DMS79 treated with DMSO at 0.1 percent for 48 hours (cell line): ENCODE measurements around the gene ODC1.

Experiments
- DNase-seq: peaks from one replicate; lab custom pipeline; 2025; lab: John Stamatoyannopoulos, UW

Gene ODC1

DNA sequence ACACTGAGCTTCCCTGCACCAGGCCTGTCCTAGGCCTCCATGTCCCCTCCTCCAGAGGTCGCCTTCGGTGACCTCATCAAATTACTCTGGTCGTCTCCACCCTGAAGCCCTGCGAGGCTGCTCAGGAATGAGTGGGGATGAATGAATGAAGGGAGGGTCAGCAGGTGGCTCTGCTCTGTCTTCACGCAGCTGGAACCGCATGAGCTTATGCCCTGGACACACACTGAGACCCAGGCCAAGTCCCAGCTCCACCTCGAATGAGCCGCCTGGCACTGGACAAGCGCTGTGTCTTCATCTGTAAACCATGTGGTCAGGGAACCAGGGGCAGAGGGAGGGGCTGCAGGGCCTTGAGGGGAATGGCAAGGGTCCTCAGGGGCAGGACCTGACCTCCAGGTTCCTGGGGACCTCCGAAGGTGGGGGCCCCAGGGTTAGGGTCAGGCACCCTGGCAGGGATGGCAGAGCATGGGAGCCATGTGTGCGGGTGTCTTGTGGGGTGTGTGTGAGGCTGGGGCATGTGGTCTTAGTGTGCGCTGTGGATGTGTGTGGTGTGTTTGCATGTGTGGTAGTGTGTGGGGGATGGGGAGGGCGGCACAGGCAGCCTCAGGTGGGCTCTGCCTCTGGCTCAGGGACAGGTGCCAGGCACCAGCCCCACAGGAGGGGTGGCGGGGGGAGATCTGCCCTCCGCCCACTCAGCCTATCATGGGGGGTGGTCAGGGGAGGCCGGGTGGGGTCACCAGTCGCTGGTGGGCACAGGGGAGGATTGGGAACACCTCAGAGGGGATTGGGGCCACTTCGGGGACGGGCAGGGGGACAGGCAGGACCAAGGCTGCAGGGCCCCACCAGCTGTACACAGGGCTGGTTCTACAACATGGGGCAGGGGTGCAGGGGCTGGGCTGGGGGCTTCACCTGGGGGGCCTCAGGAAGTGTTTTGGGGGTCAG is 13.9 kb downstream of the ODC1 start:
- DNase-seq: no peak

DNA sequence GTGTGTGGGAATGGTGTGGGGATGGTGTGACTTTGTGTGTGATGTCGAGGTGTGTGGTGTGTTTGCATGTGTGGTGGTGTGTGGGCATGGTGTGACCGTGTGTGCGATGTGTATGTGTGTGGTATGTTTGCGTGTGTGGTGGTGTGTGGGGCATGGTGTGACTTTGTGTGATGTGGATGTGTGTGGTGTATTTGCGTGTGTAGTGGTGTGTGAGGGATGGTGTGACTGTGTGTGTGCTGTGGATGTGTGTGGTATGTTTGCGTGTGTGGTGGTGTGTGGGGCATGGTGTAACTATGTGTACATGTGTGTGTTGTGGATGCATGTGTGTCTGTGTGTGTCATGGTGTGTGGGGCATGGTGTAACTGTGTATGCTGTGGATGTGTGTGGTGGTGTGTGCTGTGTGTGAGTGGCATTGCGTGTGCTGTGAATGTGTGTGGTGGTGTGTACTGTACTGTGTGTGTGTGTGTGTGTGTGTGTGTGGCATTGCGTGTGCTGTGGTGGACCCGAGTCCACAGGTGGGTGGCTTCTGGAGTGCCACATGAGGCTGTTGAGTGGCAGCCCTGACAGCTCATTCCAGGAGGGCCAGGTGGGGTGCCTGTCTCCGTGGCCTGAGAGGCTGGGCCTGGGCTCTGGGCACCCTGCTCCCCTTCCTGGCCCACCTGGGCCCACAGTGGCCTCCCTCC is 14.7 kb downstream of the ODC1 start:
- DNase-seq: no peak

DNA sequence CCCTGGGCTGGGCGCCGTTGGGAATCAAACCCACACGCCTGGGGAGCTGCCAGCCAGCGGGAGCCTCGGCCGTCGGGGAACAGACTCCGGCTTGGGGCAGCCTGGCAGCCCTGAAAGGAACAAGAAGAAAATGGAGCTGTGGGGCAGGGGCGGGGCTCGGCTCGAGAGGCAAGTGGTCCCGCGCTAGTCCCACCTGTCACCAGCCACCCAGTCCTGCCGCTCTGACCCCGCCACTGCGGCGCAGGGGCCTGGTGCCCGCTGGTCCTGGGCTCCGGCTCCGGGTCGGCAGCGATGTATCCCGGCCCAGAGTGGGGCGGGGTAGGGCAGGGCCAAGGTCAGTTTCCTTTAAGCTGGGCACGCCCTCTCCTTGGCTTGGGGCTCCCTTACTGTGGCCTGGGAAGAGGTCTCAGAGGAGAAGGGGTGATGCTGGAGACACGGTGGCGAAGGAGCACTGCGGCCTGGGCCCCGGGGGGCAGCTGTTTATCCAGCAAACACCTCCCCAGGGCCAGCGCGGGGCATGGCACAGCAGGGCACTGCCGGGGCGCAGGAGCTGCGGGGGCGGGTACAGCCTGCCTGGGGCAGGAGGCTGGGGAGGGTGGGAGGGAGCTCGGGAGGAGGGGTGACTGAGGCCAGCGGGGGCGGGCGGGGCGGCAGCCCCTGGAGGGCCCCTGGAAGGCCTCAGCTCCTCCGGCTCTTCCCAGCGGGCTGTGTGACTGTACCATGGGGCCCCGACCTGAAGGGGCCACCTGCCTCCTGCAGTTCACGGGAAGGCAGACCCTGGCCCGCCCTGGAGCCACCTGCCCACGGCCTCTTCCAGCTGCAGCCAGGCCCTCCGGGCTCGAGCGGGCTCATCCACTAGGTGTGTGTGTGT is 15.6 kb downstream of the ODC1 start:
- DNase-seq: no peak

DNA sequence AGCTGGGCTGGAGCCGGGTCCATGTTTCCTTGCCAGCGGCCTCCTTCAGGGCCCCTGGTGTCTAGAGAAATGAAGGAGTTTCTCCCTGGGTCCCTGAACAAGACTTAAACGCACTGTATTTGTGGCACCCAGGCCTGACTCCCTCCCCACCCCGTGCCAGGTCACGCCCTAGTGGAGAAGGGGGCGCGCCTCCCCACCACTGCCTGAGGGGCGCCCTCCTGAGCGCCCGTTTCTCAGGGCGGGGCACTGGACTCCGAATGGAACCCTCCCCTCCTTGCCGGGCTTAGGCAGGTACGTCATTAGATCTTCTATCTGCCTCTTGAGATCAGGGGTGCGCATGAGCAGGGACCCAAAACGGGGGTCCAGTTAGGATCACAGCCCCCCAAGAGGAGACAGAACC is 16.3 kb downstream of the ODC1 start:
- no peak for DNase-seq

DNA sequence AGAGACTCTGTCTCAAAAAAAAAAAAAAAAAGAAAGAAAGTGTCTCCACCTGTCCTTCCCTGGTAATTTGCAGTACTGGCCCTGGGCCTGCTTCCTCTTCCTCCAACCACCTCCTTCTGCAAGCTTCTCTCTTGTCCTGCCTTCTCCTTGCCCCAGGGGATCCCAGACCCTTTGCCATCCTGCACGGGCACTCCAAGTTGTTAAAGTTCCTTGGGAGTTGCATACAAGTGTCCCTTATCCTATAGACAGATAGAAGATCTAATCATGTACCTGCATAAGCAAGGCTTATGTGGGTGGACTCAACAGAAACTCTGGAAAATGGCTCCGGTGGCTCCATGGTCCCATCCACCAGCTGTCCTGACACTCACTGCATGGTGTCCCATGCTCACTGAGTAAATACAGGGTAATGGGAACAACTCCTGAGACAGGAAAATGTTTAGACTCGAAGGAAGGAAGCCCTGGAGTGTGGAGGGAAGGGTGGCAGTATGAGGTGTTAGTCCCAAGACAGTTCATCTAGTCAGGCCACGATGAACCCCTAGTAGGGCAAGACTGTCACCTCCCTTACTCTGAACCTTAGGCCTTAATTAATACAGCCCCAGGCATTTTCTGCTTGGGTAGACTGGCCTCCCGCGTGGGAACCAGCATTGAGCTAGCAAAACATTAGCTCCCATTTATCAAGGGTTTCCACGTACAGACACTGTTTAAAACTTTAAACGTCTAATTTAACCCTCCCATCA is 17.1 kb downstream of the ODC1 start:
- no peak for DNase-seq

DNA sequence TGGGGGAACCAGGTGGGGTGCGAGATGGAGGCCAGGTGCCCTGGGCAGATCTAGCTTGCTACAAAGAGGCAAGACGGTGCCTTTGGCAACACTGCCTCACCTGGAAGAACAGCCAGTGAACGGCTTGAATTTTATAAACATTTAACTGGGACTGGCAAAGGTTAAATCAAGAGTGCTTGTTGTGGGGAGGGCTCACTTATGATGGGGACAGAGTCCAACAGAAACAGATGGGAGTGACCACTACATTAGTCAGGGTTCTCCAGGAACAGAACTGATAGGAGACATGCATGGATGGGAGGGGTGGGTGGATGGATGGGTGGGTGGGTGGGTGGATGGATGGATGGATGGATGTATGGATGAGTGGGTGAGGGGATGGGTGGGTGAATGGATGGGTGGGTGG is 19.2 kb downstream of the ODC1 start:
- no peak for DNase-seq

DNA sequence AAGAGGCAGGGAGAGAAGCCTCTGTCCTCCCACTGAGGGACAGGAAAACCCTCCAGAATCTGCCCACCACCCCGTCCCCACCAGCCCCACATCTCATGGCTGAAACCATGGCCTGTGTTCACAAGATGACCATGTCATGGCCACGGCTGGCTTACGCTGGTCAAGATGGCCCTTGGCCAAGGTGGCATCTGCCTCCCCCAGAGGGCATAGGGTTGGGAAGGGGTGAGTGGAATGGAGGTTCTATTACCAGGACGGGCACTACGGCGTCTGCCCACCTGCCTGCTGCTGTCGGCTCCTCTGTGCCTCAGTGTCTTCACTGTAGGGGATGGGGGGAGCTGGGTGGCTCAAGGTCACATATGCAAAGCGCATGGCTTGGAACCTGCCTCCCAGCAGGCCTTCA is 19.8 kb downstream of the ODC1 start:
- DNase-seq: no peak

DNA sequence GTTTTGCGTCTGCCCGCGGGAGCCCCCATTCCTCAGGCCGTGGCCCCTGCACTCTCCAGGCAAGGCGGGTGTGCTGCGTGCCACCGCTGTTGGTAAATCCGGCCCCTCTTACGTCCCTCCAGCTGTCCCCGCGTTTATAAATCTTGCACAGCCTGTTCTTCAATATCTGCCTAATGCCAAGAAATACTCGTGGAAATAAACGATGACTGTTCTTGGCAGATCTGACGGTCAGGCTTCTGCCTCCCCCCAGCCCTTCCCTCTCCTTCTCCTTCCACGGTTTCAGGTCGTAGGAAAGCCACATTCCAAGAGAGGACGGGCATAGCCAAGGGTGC is 20.5 kb downstream of the ODC1 start:
- DNase-seq: no peak

DNA sequence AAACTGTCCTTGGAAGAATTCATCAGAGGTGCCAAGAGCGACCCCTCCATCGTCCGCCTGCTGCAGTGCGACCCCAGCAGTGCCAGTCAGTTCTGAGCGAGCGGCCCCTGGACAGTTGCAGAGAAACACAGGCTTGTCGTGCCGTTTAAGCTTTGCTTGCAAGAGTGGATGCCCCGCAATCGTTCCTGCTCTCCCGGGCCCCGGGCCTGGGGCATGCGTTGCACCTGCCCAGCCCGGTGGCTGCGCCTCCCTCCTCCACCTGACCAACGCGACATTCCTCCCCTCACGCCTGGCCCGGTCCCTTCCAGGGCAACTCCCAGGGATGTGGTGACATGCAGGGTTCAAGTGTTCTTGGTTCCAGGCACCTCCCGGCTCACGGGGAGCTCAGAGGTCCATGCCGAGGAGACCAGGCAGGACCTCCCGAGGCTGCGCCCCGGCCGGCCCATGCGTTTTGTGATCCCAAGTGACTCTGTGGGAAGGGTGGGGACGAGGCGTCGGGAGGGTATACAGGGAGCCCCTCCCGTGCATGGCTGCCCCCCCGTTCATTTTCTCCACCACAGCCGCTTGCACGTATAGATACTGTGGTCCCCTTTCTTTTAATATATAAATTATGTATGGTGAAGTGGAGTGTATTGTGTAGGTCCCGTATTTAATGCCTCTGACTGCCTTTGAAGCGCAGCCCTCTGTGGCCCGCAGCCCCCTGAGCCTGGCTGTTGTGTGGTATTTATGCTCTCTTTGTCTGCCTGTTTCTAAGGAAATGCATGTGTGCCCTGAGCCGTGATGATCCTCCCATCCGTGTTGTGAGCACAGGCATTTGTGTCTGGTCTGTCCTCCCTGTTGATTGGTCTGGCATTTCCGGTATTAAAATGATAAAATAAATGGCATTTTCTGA is 21.2 kb downstream of the ODC1 start:
- no peak for DNase-seq

DNA sequence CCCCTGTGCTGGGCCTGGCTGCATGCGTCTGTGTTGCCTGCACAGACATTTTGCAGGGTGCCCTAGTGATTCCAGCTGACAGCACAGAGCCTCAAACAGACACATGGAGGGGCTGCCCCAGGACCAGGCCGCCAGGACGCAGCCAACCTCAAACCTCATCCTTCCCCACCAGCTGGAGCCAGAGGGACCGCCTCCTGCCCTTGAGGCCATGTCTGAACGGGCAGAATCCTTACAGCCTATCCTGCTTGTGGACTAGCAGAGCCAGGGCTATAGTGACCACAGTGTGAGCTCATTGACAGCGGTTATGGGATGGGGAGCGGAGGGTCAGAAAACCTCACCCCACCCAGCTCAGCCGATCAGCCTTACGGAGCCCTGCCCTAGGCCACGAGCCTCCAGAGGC is 22.4 kb downstream of the ODC1 start:
- no peak for DNase-seq

DNA sequence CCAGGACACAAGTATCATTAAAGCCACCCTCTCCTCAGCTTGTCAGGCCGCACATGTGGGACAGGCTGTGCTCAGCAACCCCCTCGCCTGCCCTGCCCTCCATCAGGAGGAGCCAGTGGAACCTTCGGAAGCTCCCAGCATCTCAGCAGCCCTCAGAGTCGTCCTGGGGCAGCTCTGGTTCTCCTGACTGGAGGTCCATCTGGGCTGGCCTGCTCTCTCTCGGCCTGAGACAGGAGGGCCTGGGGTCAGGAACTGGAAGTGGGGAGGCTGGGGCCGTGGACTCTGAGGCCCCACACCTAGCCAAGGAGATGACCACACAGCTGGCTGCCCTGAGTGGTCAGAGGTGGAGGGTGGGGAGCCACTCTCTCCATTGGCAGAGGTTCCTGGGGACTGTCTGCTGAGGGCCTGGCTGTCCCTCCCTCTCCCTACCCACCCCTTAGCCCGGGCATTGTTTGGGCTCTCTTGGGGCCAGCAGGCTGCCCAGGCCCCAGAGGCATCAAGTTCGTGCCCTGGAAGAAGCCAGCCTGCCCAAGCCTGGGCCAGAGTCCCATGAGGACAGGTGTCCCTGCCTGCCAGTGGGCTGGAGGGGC is 23.1 kb downstream of the ODC1 start:
- no peak for DNase-seq

DNA sequence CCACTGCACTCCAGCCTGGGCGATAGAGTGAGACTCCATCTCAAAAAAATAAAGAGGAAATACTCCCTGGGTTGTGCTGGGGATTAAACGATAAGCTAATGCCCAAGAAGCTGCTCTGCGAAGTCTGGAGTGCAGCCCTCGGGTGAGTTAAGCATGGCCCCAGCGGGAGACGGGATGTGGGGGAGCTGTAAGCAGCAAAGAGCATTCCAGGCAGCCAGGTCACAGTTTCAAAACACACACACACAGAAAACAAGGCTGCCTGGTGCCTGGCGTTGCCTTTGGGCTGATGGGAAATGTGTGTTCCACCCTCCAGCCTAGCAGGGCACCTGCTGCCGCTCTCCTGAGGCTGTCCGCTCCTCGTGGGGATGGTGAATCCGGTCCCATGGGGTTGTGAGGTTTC is 24.1 kb downstream of the ODC1 start:
- DNase-seq: no peak

DNA sequence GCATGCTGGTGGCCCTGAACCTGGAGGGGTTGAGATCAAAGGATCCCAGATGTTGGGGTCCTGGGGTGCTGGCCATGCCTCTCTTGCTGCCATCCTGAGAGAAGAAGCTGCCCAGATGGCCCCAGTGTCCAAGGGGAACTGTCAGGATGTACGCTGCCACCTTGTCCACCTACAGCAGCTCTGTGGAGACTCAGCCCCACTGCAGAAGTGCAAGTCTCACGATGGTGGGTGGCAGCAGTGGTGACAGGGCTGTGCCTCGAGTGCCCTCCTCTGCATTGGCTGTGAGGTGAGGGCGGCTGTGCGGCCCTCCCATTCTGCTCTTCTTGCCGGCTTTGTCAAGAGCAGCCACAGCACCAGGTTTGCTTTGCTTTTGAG is 24.7 kb downstream of the ODC1 start:
- DNase-seq: no peak

DNA sequence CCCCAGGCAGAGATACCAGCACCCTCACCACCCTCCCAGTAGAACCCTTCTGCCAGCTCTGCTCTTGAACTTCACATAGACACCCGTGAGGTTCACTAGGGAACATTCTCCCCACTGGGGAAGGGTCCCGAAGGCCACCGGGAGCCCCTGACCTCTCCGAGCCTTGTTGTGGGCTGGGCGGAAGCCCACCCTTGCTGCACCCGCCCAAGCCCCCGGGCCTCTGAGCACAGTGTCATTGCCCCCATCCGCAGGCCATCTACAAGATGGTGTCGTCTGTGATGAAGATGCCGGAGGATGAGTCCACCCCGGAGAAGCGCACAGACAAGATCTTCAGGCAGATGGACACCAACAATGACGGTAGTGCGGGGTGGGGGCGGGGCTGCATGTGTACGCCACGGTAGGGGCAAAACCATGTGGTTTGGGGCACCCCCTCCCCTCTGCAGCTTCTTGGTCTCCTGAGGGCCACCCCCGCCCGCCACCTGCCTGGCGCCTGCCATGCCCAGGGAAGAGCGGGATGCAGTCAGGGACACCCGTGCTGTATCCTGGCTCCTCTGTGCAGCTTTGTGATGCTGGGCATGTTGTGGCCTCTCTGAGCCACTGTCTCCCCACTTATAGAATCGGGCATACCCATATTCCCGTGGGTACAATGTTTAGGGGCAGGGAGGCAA is 25.3 kb downstream of the ODC1 start:
- DNase-seq: no peak

DNA sequence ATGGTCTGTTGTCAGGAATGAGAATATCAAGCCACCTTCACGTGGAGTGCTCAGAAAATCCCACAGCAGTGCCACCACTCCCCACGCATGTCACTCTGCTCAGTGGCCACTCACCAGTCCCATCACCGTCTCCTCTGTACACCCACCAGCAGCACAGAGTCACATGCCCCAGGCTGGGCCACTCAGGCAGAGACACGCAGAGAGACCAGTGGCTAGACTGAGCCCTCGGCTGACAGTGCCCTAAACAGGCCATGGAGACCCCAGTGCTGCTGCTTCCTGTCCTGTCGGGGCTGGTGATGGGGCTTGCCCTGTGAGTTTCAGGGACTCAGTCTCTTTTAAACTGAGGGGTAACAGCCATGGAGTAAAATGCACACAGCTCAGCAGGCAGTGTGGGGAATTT is 25.9 kb downstream of the ODC1 start:
- DNase-seq: no peak

DNA sequence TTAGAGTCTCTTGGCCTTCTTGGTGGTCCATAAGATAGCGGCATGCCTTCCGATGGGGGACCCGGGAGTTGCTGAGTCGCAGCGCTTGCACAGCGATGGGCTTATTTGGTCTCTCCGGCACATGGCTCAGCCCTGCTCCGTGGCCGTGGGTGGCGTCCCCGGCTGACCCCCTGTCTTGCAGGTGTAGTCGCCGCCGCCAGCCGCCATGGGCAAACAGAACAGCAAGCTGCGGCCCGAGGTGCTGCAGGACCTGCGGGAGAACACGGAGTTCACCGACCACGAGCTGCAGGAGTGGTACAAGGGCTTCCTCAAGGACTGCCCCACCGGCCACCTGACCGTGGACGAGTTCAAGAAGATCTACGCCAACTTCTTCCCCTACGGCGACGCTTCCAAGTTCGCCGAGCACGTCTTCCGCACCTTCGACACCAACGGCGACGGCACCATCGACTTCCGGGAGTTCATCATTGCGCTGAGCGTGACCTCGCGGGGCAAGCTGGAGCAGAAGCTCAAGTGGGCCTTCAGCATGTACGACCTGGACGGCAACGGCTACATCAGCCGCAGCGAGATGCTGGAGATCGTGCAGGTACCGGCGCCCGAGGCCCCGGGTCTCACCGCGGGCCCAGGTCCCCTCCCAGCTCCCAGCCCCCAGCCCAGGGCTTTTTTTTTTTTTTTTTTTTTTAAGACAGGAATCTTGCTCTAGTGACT is 28.4 kb downstream of the ODC1 start:
- DNase-seq: no peak

DNA sequence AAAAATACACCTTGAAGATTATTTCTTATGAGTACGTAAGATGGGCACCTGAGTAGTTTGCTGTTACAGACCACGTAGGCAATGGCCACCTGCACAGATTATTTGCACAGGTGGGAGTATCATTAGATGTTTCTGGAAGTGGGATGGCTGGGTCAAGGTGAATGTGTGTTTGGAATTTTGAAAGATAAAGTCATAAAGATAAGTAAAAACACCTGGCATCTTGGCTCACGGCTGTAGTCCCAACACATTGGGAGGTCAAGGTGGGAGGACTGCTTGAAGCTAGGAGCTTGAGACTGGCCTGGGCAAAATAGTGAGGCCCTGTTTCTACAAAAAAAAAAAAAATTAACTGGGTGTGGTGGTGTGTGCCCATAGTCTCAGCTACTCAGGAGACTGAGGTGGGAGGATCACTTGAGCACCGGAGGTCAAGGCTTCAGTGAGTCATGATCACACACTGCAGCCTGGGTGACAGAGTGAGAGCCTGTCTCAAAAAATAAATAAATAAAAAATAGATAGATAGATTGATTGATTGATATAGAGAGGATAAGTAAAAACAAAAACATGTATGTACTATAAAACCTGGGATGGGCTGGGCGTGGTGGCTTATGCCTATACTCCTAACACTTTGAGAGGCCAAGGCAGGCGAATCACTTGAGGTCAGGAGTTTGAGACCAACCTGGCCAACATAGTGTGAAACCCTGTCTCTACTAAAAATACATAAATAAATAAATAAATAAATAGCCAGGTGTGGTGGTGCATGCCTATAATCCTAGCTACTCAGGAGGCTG is 30.4 kb downstream of the ODC1 start:
- DNase-seq: no peak

DNA sequence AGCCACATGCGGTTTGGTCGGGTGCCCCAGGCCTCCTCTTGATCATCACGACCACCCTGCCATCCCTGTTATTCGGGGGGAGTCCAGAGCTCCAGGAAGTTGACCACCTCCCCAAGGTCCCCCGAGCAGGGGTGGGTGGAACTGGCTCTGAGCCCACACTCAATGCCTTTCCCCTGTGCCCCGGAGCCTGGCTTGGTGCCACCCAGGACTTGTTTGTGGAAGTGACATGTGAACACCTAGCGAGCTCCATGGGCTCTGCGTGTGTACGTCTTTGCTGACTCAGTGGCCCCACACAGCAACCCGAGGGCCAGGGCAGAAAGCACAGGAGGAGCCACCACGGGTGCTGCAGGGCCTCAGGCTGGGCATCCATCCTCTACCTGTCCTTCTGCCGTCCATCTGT is 32.5 kb downstream of the ODC1 start:
- peak; percentile 10 for DNase-seq

DNA sequence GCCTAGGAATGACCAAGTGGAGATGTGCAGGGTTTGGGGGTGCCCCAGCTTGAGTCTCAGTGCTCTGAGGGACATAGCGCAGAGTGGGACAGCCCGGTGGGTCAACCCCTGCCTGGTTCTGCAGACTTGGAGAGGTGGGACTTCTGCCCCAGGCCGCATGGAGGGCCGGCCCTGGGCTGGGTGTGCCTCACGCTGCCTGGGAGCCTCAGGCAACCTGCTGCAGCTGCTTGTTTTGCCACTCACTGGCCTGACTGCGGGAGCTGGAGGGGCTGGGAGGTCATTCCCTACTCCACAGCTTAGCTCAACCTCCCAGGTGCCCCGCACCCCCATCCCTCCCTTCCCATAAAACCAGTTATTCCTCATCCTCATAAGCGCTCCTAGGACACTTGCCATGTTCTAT is 33.1 kb downstream of the ODC1 start:
- DNase-seq: no peak
